ENCODE results near the gene DHRS1. TPM values are rescaled to one million over a fixed set of nuclear protein-coding genes. Genes with fewer than 3 reads are reported as not detected.

Gene DHRS1
- polyA plus RNA-seq, 2 donors, result 92.6 to 97.6 TPM

- H3K36me3 ChIP-seq (ENCODE audit: control insufficient read depth in 2 of 2, insufficient read depth in 2 of 2, low read length in 1 of 2), result peaks cover 12 to 26% of the 10 kb centered on the region in 2 donors
- peak overlapping the region; percentile 27 to 47 for H3K27ac ChIP-seq (ENCODE audit: low read depth in 2 of 2, low read length in 1 of 2)
- H3K4me1 ChIP-seq (ENCODE audit: control insufficient read depth in 2 of 2, insufficient read depth in 2 of 2, low read length in 1 of 2), result peaks cover 0 to 16% of the 10 kb centered on the region in 2 donors
- no peak overlapping the region for H3K4me3 ChIP-seq (ENCODE audit: low read depth in 1 of 2, low read length in 2 of 2)
- no peaks in the 10 kb centered on the region for H3K27me3 ChIP-seq (ENCODE audit: control insufficient read depth in 1 of 2, insufficient read depth in 2 of 2, low read length in 2 of 2)
- H3K9me3 ChIP-seq (ENCODE audit: control insufficient read depth in 2 of 2, insufficient read depth in 1 of 2, low read depth in 1 of 2, low read length in 1 of 2), result no peaks in the 10 kb centered on the region
- WGBS, 2 donors, result 85 to 89% methylated on average over 5 of the region's 5 CpGs
These were observed 12.6 kb downstream of the DHRS1 start for GRCh38 chr14:24286996-24287395.

GRCh38 chr14:24285351-24285750 lies 14.2 kb downstream of the DHRS1 start:
- Histone ChIP-seq H3K4me1 (ENCODE audit: control insufficient read depth in 2 of 2, insufficient read depth in 2 of 2, low read length in 1 of 2) (peaks cover 4 to 22% of the 10 kb centered on the region in 2 donors), H3K27me3 (ENCODE audit: control insufficient read depth in 1 of 2, insufficient read depth in 2 of 2, low read length in 2 of 2) (no peaks in the 10 kb centered on the region), H3K9me3 (ENCODE audit: control insufficient read depth in 2 of 2, insufficient read depth in 1 of 2, low read depth in 1 of 2, low read length in 1 of 2) (no peaks in the 10 kb centered on the region), H3K4me3 (ENCODE audit: low read depth in 1 of 2, low read length in 2 of 2) (no peak overlapping the region), H3K36me3 (ENCODE audit: control insufficient read depth in 2 of 2, insufficient read depth in 2 of 2, low read length in 1 of 2) (peaks cover 8 to 13% of the 10 kb centered on the region in 2 donors), H3K27ac (ENCODE audit: low read depth in 2 of 2, low read length in 1 of 2) (peak overlapping the region; percentile 50 to 84)
- WGBS, 2 donors, result 52 to 68% methylated on average over 4 of the region's 4 CpGs

- WGBS, 2 donors, result 73 to 84% methylated on average over 9 to 11 of the region's 11 CpGs
- no peak overlapping the region for H3K4me3 ChIP-seq (ENCODE audit: low read depth in 1 of 2, low read length in 2 of 2)
- peaks cover 4 to 28% of the 10 kb centered on the region in 2 donors for H3K4me1 ChIP-seq (ENCODE audit: control insufficient read depth in 2 of 2, insufficient read depth in 2 of 2, low read length in 1 of 2)
- peak overlapping the region; percentile 50 to 84 for H3K27ac ChIP-seq (ENCODE audit: low read depth in 2 of 2, low read length in 1 of 2)
- no peaks in the 10 kb centered on the region for H3K27me3 ChIP-seq (ENCODE audit: control insufficient read depth in 1 of 2, insufficient read depth in 2 of 2, low read length in 2 of 2)
- no peaks in the 10 kb centered on the region for H3K9me3 ChIP-seq (ENCODE audit: control insufficient read depth in 2 of 2, insufficient read depth in 1 of 2, low read depth in 1 of 2, low read length in 1 of 2)
- H3K36me3 ChIP-seq (ENCODE audit: control insufficient read depth in 2 of 2, insufficient read depth in 2 of 2, low read length in 1 of 2), result peaks cover 2 to 5% of the 10 kb centered on the region in 2 donors
These were observed 15.0 kb downstream of the DHRS1 start for GRCh38 chr14:24284501-24285035.

- H3K27ac ChIP-seq (ENCODE audit: low read depth in 2 of 2, low read length in 1 of 2), result peak overlapping the region in 1 of 2 donors; percentile 84
- H3K9me3 ChIP-seq (ENCODE audit: control insufficient read depth in 2 of 2, insufficient read depth in 1 of 2, low read depth in 1 of 2, low read length in 1 of 2), result no peaks in the 10 kb centered on the region
- peaks cover 4 to 28% of the 10 kb centered on the region in 2 donors for H3K4me1 ChIP-seq (ENCODE audit: control insufficient read depth in 2 of 2, insufficient read depth in 2 of 2, low read length in 1 of 2)
- H3K36me3 ChIP-seq (ENCODE audit: control insufficient read depth in 2 of 2, insufficient read depth in 2 of 2, low read length in 1 of 2), result peaks cover 0 to 2% of the 10 kb centered on the region in 2 donors
- no peak overlapping the region for H3K4me3 ChIP-seq (ENCODE audit: low read depth in 1 of 2, low read length in 2 of 2)
- WGBS, 2 donors, result 73 to 86% methylated on average over 5 of the region's 5 CpGs
- no peaks in the 10 kb centered on the region for H3K27me3 ChIP-seq (ENCODE audit: control insufficient read depth in 1 of 2, insufficient read depth in 2 of 2, low read length in 2 of 2)
These were observed 15.7 kb downstream of the DHRS1 start for GRCh38 chr14:24283796-24284460.

GRCh38 chr14:24282736-24283135 lies 16.8 kb downstream of the DHRS1 start:
- no peaks in the 10 kb centered on the region for H3K9me3 ChIP-seq (ENCODE audit: control insufficient read depth in 2 of 2, insufficient read depth in 1 of 2, low read depth in 1 of 2, low read length in 1 of 2)
- no peaks in the 10 kb centered on the region for H3K27me3 ChIP-seq (ENCODE audit: control insufficient read depth in 1 of 2, insufficient read depth in 2 of 2, low read length in 2 of 2)
- no peak overlapping the region for H3K4me3 ChIP-seq (ENCODE audit: low read depth in 1 of 2, low read length in 2 of 2)
- H3K4me1 ChIP-seq (ENCODE audit: control insufficient read depth in 2 of 2, insufficient read depth in 2 of 2, low read length in 1 of 2), result peaks cover 4 to 28% of the 10 kb centered on the region in 2 donors
- H3K27ac ChIP-seq (ENCODE audit: low read depth in 2 of 2, low read length in 1 of 2), result no peak overlapping the region
- H3K36me3 ChIP-seq (ENCODE audit: control insufficient read depth in 2 of 2, insufficient read depth in 2 of 2, low read length in 1 of 2), result peaks cover 0 to 2% of the 10 kb centered on the region in 2 donors
- 66 to 73% methylated on average over 3 of the region's 3 CpGs for WGBS, 2 donors

- Histone ChIP-seq H3K27me3 (ENCODE audit: control insufficient read depth in 1 of 2, insufficient read depth in 2 of 2, low read length in 2 of 2) (no peaks in the 10 kb centered on the region), H3K4me1 (ENCODE audit: control insufficient read depth in 2 of 2, insufficient read depth in 2 of 2, low read length in 1 of 2) (peaks cover 4 to 24% of the 10 kb centered on the region in 2 donors), H3K36me3 (ENCODE audit: control insufficient read depth in 2 of 2, insufficient read depth in 2 of 2, low read length in 1 of 2) (no peaks in the 10 kb centered on the region), H3K9me3 (ENCODE audit: control insufficient read depth in 2 of 2, insufficient read depth in 1 of 2, low read depth in 1 of 2, low read length in 1 of 2) (no peaks in the 10 kb centered on the region), H3K4me3 (ENCODE audit: low read depth in 1 of 2, low read length in 2 of 2) (no peak overlapping the region), H3K27ac (ENCODE audit: low read depth in 2 of 2, low read length in 1 of 2) (peak overlapping the region; percentile 92 to 93)
- WGBS, 2 donors, result 90 to 91% methylated on average over 7 of the region's 7 CpGs
These were observed 17.9 kb downstream of the DHRS1 start for GRCh38 chr14:24281636-24282035.

- WGBS, 2 donors, result 72 to 75% methylated on average over 6 of the region's 6 CpGs
- no peaks in the 10 kb centered on the region for H3K36me3 ChIP-seq (ENCODE audit: control insufficient read depth in 2 of 2, insufficient read depth in 2 of 2, low read length in 1 of 2)
- no peak overlapping the region for H3K4me3 ChIP-seq (ENCODE audit: low read depth in 1 of 2, low read length in 2 of 2)
- peak overlapping the region; percentile 92 to 93 for H3K27ac ChIP-seq (ENCODE audit: low read depth in 2 of 2, low read length in 1 of 2)
- no peaks in the 10 kb centered on the region for H3K9me3 ChIP-seq (ENCODE audit: control insufficient read depth in 2 of 2, insufficient read depth in 1 of 2, low read depth in 1 of 2, low read length in 1 of 2)
- H3K27me3 ChIP-seq (ENCODE audit: control insufficient read depth in 1 of 2, insufficient read depth in 2 of 2, low read length in 2 of 2), result no peaks in the 10 kb centered on the region
- peaks cover 4 to 21% of the 10 kb centered on the region in 2 donors for H3K4me1 ChIP-seq (ENCODE audit: control insufficient read depth in 2 of 2, insufficient read depth in 2 of 2, low read length in 1 of 2)
These were observed 18.7 kb downstream of the DHRS1 start for GRCh38 chr14:24280797-24281460.

- 60 to 66% methylated on average over 11 of the region's 11 CpGs for WGBS, 2 donors
- H3K4me1 ChIP-seq (ENCODE audit: control insufficient read depth in 2 of 2, insufficient read depth in 2 of 2, low read length in 1 of 2), result peaks cover 4 to 21% of the 10 kb centered on the region in 2 donors
- H3K4me3 ChIP-seq (ENCODE audit: low read depth in 1 of 2, low read length in 2 of 2), result no peak overlapping the region
These were observed 20.0 kb downstream of the DHRS1 start for GRCh38 chr14:24279301-24280186.

GRCh38 chr14:24278424-24278823 lies 21.2 kb downstream of the DHRS1 start:
- H3K9me3 ChIP-seq (ENCODE audit: control insufficient read depth in 2 of 2, insufficient read depth in 1 of 2, low read depth in 1 of 2, low read length in 1 of 2), result no peaks in the 10 kb centered on the region
- H3K36me3 ChIP-seq (ENCODE audit: control insufficient read depth in 2 of 2, insufficient read depth in 2 of 2, low read length in 1 of 2), result no peaks in the 10 kb centered on the region
- no peaks in the 10 kb centered on the region for H3K27me3 ChIP-seq (ENCODE audit: control insufficient read depth in 1 of 2, insufficient read depth in 2 of 2, low read length in 2 of 2)
- 94 to 96% methylated on average over 5 of the region's 5 CpGs for WGBS, 2 donors
- peaks cover 4 to 17% of the 10 kb centered on the region in 2 donors for H3K4me1 ChIP-seq (ENCODE audit: control insufficient read depth in 2 of 2, insufficient read depth in 2 of 2, low read length in 1 of 2)
- no peak overlapping the region for H3K4me3 ChIP-seq (ENCODE audit: low read depth in 1 of 2, low read length in 2 of 2)
- peak overlapping the region; percentile 58 to 84 for H3K27ac ChIP-seq (ENCODE audit: low read depth in 2 of 2, low read length in 1 of 2)

More at GRCh38 chr14:24279301-24280186, 20.0 kb downstream of the DHRS1 start:
- Histone ChIP-seq H3K27ac (ENCODE audit: low read depth in 2 of 2, low read length in 1 of 2) (peak overlapping the region; percentile 92 to 93), H3K36me3 (ENCODE audit: control insufficient read depth in 2 of 2, insufficient read depth in 2 of 2, low read length in 1 of 2) (no peaks in the 10 kb centered on the region), H3K9me3 (ENCODE audit: control insufficient read depth in 2 of 2, insufficient read depth in 1 of 2, low read depth in 1 of 2, low read length in 1 of 2) (no peaks in the 10 kb centered on the region), H3K27me3 (ENCODE audit: control insufficient read depth in 1 of 2, insufficient read depth in 2 of 2, low read length in 2 of 2) (no peaks in the 10 kb centered on the region)
